H1 (cell line): Measurements from ENCODE around the gene LGALS3. TPM values are rescaled to one million over a fixed set of nuclear protein-coding genes. Genes with fewer than 3 reads are reported as not detected.

Experiments
- CTCF ChIA-PET: fragments of 300-600 bp; sonication (Branson Sonifier 250); formaldehyde crosslinking; loops from one replicate; lab custom pipeline; 2021; ENCODE audit not compliant: partially characterized antibody; lab: Charles Lee
- POLR2A ChIA-PET: fragments of 300-600 bp; sonication (Branson Sonifier 250); formaldehyde crosslinking; loops from one replicate; lab custom pipeline; 2021; ENCODE audit warnings: inconsistent platforms; ENCODE audit not compliant: partially characterized antibody; lab: Charles Lee
- DNase-seq, 2 experiments: peaks; one replicate each; pipeline versions ENCODE4 v3.0.0 to v3.0.0-alpha.2; 2010 to 2022; ENCODE audit warnings: low spot score in 2 of 2, low read depth in 1 of 2, mixed read lengths in 1 of 2
- FAIRE-seq: peaks from 2 replicates; lab custom pipeline; 2011; peaks lifted over from hg19 to GRCh38; lab: Jason Lieb, UNC
- H2AFZ ChIP-seq: 2 replicates; pipeline ENCODE4 v1.8.1; 2012; ENCODE audit warnings: low read length, inconsistent platforms
- H2AK5ac ChIP-seq: 2 replicates; pipeline ENCODE4 v1.6.1; 2013; ENCODE audit warnings: low read depth, low read length
- H2BK120ac ChIP-seq: replicated peaks from 2 replicates; pipeline ENCODE3; 2013; ENCODE audit warnings: low read depth, low read length, inconsistent platforms
- H2BK12ac ChIP-seq: 2 replicates; pipeline ENCODE4 v1.6.1; 2013; ENCODE audit warnings: low read depth, low read length
- H2BK15ac ChIP-seq: 2 replicates; pipeline ENCODE4 v1.6.1; 2013; ENCODE audit warnings: low read length
- H2BK20ac ChIP-seq: 2 replicates; pipeline ENCODE4 v1.6.1; 2013; ENCODE audit warnings: low read length
- H2BK5ac ChIP-seq: 2 replicates; pipeline ENCODE4 v1.6.1; 2013; ENCODE audit warnings: low read depth, low read length
- H3K14ac ChIP-seq: 2 replicates; pipeline ENCODE4 v1.6.1; 2013; ENCODE audit warnings: inconsistent platforms; ENCODE audit not compliant: insufficient read length
- H3K18ac ChIP-seq: 2 replicates; pipeline ENCODE4 v1.6.1; 2013; ENCODE audit warnings: low read length; ENCODE audit errors: extremely low read depth
- H3K23ac ChIP-seq: 2 replicates; pipeline ENCODE4 v1.6.1; 2013; ENCODE audit warnings: inconsistent platforms; ENCODE audit not compliant: insufficient read length
- H3K23me2 ChIP-seq: 2 replicates; pipeline ENCODE4 v1.6.1; 2013; ENCODE audit warnings: low read depth, low read length
- H3K27ac ChIP-seq: 2 replicates; pipeline ENCODE4 v1.6.1; 2011; ENCODE audit warnings: low read depth, low read length, inconsistent platforms
- H3K27me3 ChIP-seq, 4 experiments: replicated peaks in 1 of 4; 1 replicate in 1 of 4; 2 replicates in 3 of 4; pipeline versions ENCODE4 v1.6.1 to v1.8.1; 2011 to 2013; ENCODE audit warnings: low read length in 3 of 4, mild to moderate bottlenecking in 3 of 4, inconsistent platforms in 2 of 4, mixed read lengths in 2 of 4, moderate library complexity in 1 of 4; ENCODE audit not compliant: control insufficient read depth in 3 of 4, insufficient read depth in 3 of 4; ENCODE audit errors: extremely low read depth in 1 of 4
- H3K36me3 ChIP-seq, 4 experiments: 2 replicates each; pipeline versions ENCODE4 v1.6.1 to v1.8.1; 2011 to 2013; ENCODE audit warnings: mild to moderate bottlenecking in 4 of 4, low read length in 3 of 4, moderate library complexity in 2 of 4, control low read depth in 1 of 4, inconsistent platforms in 1 of 4; ENCODE audit not compliant: insufficient read depth in 4 of 4, control insufficient read depth in 2 of 4
- H3K4ac ChIP-seq: replicated peaks from 2 replicates; pipeline ENCODE3; 2013; ENCODE audit warnings: low read length, low read depth, mixed read lengths, inconsistent platforms; ENCODE audit not compliant: insufficient read length
- H3K4me1 ChIP-seq, 4 experiments: replicated peaks in 1 of 4; 1 replicate in 1 of 4; 2 replicates in 3 of 4; pipeline versions ENCODE4 v1.6.1 to v1.8.1; 2011 to 2013; ENCODE audit warnings: low read length in 3 of 4, inconsistent platforms in 2 of 4, mixed read lengths in 1 of 4; ENCODE audit not compliant: insufficient read depth in 4 of 4, control insufficient read depth in 3 of 4
- H3K4me2 ChIP-seq, 2 experiments: 2 replicates each; pipeline versions ENCODE4 v1.6.1 to v1.8.1; 2011 to 2013; ENCODE audit warnings: low read depth in 2 of 2, low read length in 2 of 2, control low read depth in 1 of 2, inconsistent platforms in 1 of 2, mild to moderate bottlenecking in 1 of 2; ENCODE audit not compliant: insufficient read depth in 1 of 2
- H3K4me3 ChIP-seq, 4 experiments: fragments of 200-600, 300-600 bp in 1 of 4; sonication (generic), shearing (Covaris generic), sonication (Bioruptor Twin) in 1 of 4; 2 replicates each; pipeline versions ENCODE4 v1.5.1 to v1.8.1; 2011 to 2016; ENCODE audit warnings: low read length in 4 of 4, low read depth in 3 of 4, control low read depth in 2 of 4, inconsistent platforms in 2 of 4, mild to moderate bottlenecking in 2 of 4, mixed read lengths in 1 of 4, moderate library complexity in 1 of 4; ENCODE audit not compliant: insufficient read depth in 2 of 4; ENCODE audit errors: extremely low read depth in 1 of 4
- H3K56ac ChIP-seq: replicated peaks from 2 replicates; pipeline ENCODE3; 2013; ENCODE audit warnings: low read depth, mild to moderate bottlenecking, mixed read lengths, low read length, inconsistent platforms; ENCODE audit not compliant: insufficient read length
- H3K79me1 ChIP-seq: 2 replicates; pipeline ENCODE4 v1.6.1; 2013; ENCODE audit warnings: low read depth, low read length, control low read depth
- H3K79me2 ChIP-seq, 2 experiments: 2 replicates each; pipeline versions ENCODE4 v1.6.1 to v1.8.1; 2012 to 2013; ENCODE audit warnings: low read length in 2 of 2, mild to moderate bottlenecking in 2 of 2, inconsistent platforms in 1 of 2; ENCODE audit not compliant: insufficient read depth in 2 of 2, control insufficient read depth in 1 of 2
- H3K9ac ChIP-seq, 4 experiments: replicated peaks in 1 of 4; 1 replicate in 1 of 4; 2 replicates in 3 of 4; pipeline versions ENCODE4 v1.6.1 to v1.8.1; 2011 to 2013; ENCODE audit warnings: low read depth in 3 of 4, low read length in 3 of 4, control low read depth in 2 of 4, mild to moderate bottlenecking in 2 of 4, moderate library complexity in 2 of 4, inconsistent platforms in 1 of 4; ENCODE audit errors: extremely low read depth in 1 of 4
- H3K9me3 ChIP-seq, 2 experiments: 2 replicates each; pipeline versions ENCODE4 v1.6.1 to v1.8.1; 2012 to 2013; ENCODE audit warnings: mild to moderate bottlenecking in 2 of 2, moderate library complexity in 2 of 2, control low read depth in 1 of 2, inconsistent platforms in 1 of 2, low read depth in 1 of 2, low read length in 1 of 2, mixed read lengths in 1 of 2; ENCODE audit not compliant: insufficient read depth in 2 of 2
- H4K20me1 ChIP-seq, 2 experiments: replicated peaks in 1 of 2; 2 replicates each; pipeline versions ENCODE3 to v1.8.1; 2011 to 2013; ENCODE audit warnings: inconsistent platforms in 2 of 2, low read length in 2 of 2, mild to moderate bottlenecking in 1 of 2; ENCODE audit not compliant: insufficient read depth in 2 of 2, control insufficient read depth in 1 of 2
- H4K5ac ChIP-seq: 2 replicates; pipeline ENCODE4 v1.6.1; 2013; ENCODE audit warnings: low read length, low read depth, mixed read lengths, inconsistent platforms; ENCODE audit not compliant: insufficient read length
- H4K8ac ChIP-seq: 2 replicates; pipeline ENCODE4 v1.8.0; 2013; ENCODE audit warnings: mild to moderate bottlenecking, moderate library complexity, low read length, inconsistent platforms; ENCODE audit not compliant: insufficient read depth; ENCODE audit errors: extremely low read depth
- H4K91ac ChIP-seq: replicated peaks from 2 replicates; pipeline ENCODE3; 2013; ENCODE audit warnings: low read length, mixed read lengths, inconsistent platforms; ENCODE audit not compliant: insufficient read length
- BRCA1 ChIP-seq: IDR thresholded peaks from 2 replicates; pipeline ENCODE4 v1.6.1; 2012; ENCODE audit warnings: low read depth, low read length, improper control_type of control experiment
- CREB1 ChIP-seq: IDR thresholded peaks from 2 replicates; pipeline ENCODE4 v1.6.1; 2012; ENCODE audit warnings: inconsistent platforms
- EZH2 ChIP-seq: fragments of 200-600 bp; sonication (generic); IDR thresholded peaks from 2 replicates; pipeline ENCODE4 v1.7.1; 2012; ENCODE audit warnings: low read depth, mild to moderate bottlenecking, moderate library complexity, low read length, inconsistent platforms; ENCODE audit not compliant: severe bottlenecking
- GABPA ChIP-seq: IDR thresholded peaks from 2 replicates; pipeline ENCODE4 v1.6.1; 2011; ENCODE audit warnings: mild to moderate bottlenecking, low read length, moderate library complexity, borderline replicate concordance; ENCODE audit not compliant: insufficient read depth
- JUN ChIP-seq: IDR thresholded peaks from 2 replicates; pipeline ENCODE4 v1.6.1; 2011; ENCODE audit warnings: low read depth, mild to moderate bottlenecking, improper control_type of control experiment, low read length
- SIRT6 ChIP-seq: IDR thresholded peaks from one replicate; pipeline ENCODE4 v1.7.1; 2012; ENCODE audit warnings: low read length, inconsistent platforms
- SIX5 ChIP-seq: IDR thresholded peaks from 2 replicates; pipeline ENCODE4 v1.6.1; 2011; ENCODE audit warnings: mild to moderate bottlenecking, low read depth, low read length
- SP1 ChIP-seq: IDR thresholded peaks from 2 replicates; pipeline ENCODE4 v1.6.1; 2011; ENCODE audit warnings: low read depth, low read length
- SP4 ChIP-seq: IDR thresholded peaks from 2 replicates; pipeline ENCODE4 v1.6.1; 2012; ENCODE audit warnings: low read length, inconsistent platforms
- SUZ12 ChIP-seq: fragments of 200-600 bp; sonication (generic); IDR thresholded peaks from 2 replicates; pipeline ENCODE4 v1.6.1; 2012; ENCODE audit warnings: mild to moderate bottlenecking, inconsistent platforms, low read length, moderate library complexity, mixed read lengths
- TEAD4 ChIP-seq: IDR thresholded peaks from 2 replicates; pipeline ENCODE4 v1.6.1; 2012; ENCODE audit warnings: low read depth, low read length, inconsistent platforms, mixed read lengths
- YY1 ChIP-seq: IDR thresholded peaks from 2 replicates; pipeline ENCODE4 v1.6.1; 2011; ENCODE audit warnings: low read depth, mild to moderate bottlenecking, low read length
- WGBS, 2 experiments: shearing (Covaris generic) in 1 of 2; methylation state at CpG; one replicate each; pipeline versions ENCODE4 v1.1.6 to v1.1.7; 2013 to 2015; ENCODE audit warnings: low lambda C conversion rate in 2 of 2, mixed read lengths in 2 of 2, inconsistent platforms in 1 of 2, low coverage in 1 of 2, missing lambda C conversion rate in 1 of 2; ENCODE audit not compliant: insufficient replicate concordance in 2 of 2, insufficient coverage in 1 of 2, insufficient read length in 1 of 2; ENCODE audit errors: extremely low coverage in 1 of 2, missing lambda C conversion rate in 1 of 2; 5-methylcytosine and 5-hydroxymethylcytosine counted together
- polyA plus RNA-seq, 7 experiments: library from polyadenylated mRNA; depleted of rRNA in 3 of 7; stranded (reverse) in 5 of 7; unstranded in 2 of 7; fragments of >200 nt in 5 of 7; fragments of 200-250 nt in 2 of 7; gene quantifications; 1 replicate in 5 of 7; 2 replicates in 1 of 7; 4 replicates in 1 of 7; pipeline versions ENCODE4 v1.2.1 to v1.2.3, GENCODE V29; 2011 to 2013; ENCODE audit warnings: missing spikeins in 2 of 7, mixed read lengths in 2 of 7
- total RNA-seq: library from RNA; stranded (reverse); fragmentation: NEBNext Ultra II Directional; extraction: Animal tissue kit (Norgen Biotek cat#: 25700); gene quantifications from 2 replicates; pipeline ENCODE4 v1.2.1, GENCODE V29; 2021

LGALS3 gene
- total and polyA plus RNA-seq, 2 of the 8 experiments (the other 6 are each of a cell fraction or from before 2014, with no cell fraction given), result 9.7 to 14.5 TPM

- peaks cover 0 to 3% (median 1%) of the 10 kb centered on the region in 4 experiments; a peak in 3 of 7 replicates for H3K4me1 ChIP-seq
- no peaks in the 10 kb centered on the region; a peak in 1 of 7 replicates for H3K27me3 ChIP-seq
- H3K9me3 ChIP-seq, result no peaks in the 10 kb centered on the region
- no peak overlapping the region for H3K14ac ChIP-seq
- H3K9ac ChIP-seq, result no peak overlapping the region
- TF ChIP-seq SP4 (no peak), EZH2 (no peak), SP1 (no peak), SIRT6 (no peak), BRCA1 (no peak), GABPA (no peak), CREB1 (no peak), YY1 (no peak), SUZ12 (no peak), SIX5 (no peak), TEAD4 (no peak), JUN (no peak)
- TF ChIP-seq, all 59 proteins: peak for 0
- FAIRE-seq, result no peak
- Histone ChIP-seq H2BK120ac (no peak overlapping the region), H4K91ac (no peak overlapping the region), H3K23ac (no peak overlapping the region), H2BK20ac (no peak overlapping the region), H4K8ac (no peak overlapping the region), H3K4me2 (no peak overlapping the region), H2BK12ac (no peak overlapping the region), H3K4ac (no peak overlapping the region), H2BK5ac (no peak overlapping the region), H3K4me3 (no peak overlapping the region), H3K36me3 (no peaks in the 10 kb centered on the region), H3K23me2 (no peaks in the 10 kb centered on the region; the same call in 1 of the 2 replicates), H3K18ac (no peak overlapping the region), H3K56ac (no peak overlapping the region), H3K27ac (no peak overlapping the region), H4K20me1 (no peaks in the 10 kb centered on the region), H2AK5ac (no peak overlapping the region), H2BK15ac (no peak overlapping the region), H2AFZ (no peak overlapping the region), H3K79me1 (no peaks in the 10 kb centered on the region), H4K5ac (no peak overlapping the region), H3K79me2 (no peaks in the 10 kb centered on the region)
- CTCF ChIA-PET, result interaction anchor here (0.6 to 3.8 kb wide), 2 partner anchors 23 to 24 kb away, joined by 3 to 16 read pairs; no protein-coding TSS in a partner anchor
- POLR2A ChIA-PET, result interaction anchor here (4.0 kb wide), 1 partner anchor 13 kb away, joined by 15 read pairs; no protein-coding TSS in a partner anchor
- WGBS, 2 experiments, result 92% methylated on average over 2 of the region's 4 CpGs; no CpG with 5 or more reads in 1 of the 2 experiments
- no peak for DNase-seq
Observed at GRCh38 chr14:55115861-55116245, 13.2 kb upstream of the LGALS3 start.
